ENCODE results near the gene RAB11FIP2. TPM values are rescaled to one million over a fixed set of nuclear protein-coding genes. Genes with fewer than 3 reads are reported as not detected.

The RAB11FIP2 gene
- total RNA-seq, 1 experiment from 2014 or later: 18.5 TPM

DNA sequence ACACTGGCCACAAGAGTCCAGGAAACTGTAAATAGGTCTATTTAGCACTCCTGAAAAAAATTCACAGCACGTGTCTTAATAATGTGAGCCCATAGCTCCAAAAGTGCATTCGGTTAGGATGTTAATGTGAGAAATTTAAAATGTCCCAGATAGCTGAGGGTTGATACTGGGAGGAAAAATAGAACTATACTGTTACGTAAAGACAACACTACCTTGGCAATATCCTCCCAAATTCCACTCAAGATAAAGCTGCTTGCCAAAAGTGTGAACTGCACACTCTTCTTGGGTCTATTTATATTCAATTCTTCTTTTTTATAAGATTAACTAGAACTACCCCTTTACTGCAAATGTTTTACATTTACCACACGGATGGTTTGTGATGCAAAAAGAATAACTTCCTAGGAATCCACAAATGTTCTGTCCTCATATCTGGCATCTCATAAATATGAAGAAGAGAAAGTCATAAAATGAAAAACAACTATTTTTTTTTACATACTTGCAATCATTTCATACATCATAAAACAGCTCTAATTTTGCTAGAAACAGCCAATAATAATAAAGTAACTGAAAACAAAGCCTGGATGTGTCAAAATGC is 10.4 kb downstream of the RAB11FIP2 start:
- Histone ChIP-seq H3K4me3 (ENCODE audit: low read depth, low read length, poor library complexity, severe bottlenecking) (no peak overlapping the region), H3K36me3 (ENCODE audit: insufficient read depth, low read length, poor library complexity, severe bottlenecking) (no peaks in the 10 kb centered on the region), H3K27me3 (replicated peaks; ENCODE audit: insufficient read depth, low read depth, low read length, poor library complexity) (no peaks in the 10 kb centered on the region), H3K9me3 (ENCODE audit: low read depth, low read length, poor library complexity, severe bottlenecking) (no peaks in the 10 kb centered on the region), H3K4me1 (ENCODE audit: insufficient read depth, low read length, poor library complexity, severe bottlenecking) (peaks cover 27% of the 10 kb centered on the region), H3K27ac (ENCODE audit: low read depth, low read length, poor library complexity, severe bottlenecking) (peak overlapping the region; percentile 18)
- no TSS peak for BruUV-seq (replicated peaks)
- no peak for TF ChIP-seq EZH2 (IDR thresholded peaks at IDR 0.05; ENCODE audit: borderline replicate concordance, low read depth, low read length, poor library complexity, severe bottlenecking)
- TF ChIP-seq, protein P1, sequence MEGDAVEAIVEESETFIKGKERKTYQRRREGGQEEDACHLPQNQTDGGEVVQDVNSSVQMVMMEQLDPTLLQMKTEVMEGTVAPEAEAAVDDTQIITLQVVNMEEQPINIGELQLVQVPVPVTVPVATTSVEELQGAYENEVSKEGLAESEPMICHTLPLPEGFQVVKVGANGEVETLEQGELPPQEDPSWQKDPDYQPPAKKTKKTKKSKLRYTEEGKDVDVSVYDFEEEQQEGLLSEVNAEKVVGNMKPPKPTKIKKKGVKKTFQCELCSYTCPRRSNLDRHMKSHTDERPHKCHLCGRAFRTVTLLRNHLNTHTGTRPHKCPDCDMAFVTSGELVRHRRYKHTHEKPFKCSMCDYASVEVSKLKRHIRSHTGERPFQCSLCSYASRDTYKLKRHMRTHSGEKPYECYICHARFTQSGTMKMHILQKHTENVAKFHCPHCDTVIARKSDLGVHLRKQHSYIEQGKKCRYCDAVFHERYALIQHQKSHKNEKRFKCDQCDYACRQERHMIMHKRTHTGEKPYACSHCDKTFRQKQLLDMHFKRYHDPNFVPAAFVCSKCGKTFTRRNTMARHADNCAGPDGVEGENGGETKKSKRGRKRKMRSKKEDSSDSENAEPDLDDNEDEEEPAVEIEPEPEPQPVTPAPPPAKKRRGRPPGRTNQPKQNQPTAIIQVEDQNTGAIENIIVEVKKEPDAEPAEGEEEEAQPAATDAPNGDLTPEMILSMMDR (conservative IDR thresholded peaks at IDR 0.05; ENCODE audit: low read depth, low read length): no peak
- ChIA-PET POLR2A (ENCODE audit: low non-redundant PET) (no interaction called here), CTCF (no interaction called here)
- no peak for DNase-seq (ENCODE audit: low spot score)
- intact Hi-C loops (cut with micrococcal nuclease; ENCODE audit: unreplicated experiment): no loop called here

DNA sequence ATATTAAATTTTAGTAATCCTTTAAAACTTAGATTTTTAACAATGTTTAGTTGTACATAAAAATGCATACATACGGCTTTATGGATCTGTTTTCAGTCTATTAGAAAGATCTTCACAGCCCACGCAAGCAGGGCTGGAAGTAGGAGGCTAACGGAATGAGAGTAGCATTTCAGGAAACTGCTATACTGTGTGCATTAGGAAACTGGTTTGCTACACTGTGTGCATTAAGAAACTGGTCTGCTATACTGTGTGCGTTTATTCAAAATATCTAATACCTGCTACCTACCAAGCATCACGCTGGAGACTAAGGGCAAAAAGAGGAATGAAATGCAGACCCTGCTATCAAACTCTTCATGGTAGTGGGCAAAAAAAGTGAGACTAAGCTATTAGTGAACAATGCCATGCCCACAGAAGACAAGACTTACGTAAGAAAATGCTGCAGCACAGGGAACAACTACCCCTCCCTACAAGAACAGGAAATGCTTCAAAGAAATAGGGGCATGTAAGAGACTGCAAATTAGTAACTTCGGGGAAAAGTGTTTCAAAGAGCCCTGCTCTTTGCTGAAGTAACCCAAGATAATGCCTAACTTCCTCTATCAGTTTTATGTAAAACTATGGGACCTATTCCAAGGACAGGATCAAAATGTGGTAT is 11.3 kb downstream of the RAB11FIP2 start:
- no peak for TF ChIP-seq EZH2 (IDR thresholded peaks at IDR 0.05; ENCODE audit: borderline replicate concordance, low read depth, low read length, poor library complexity, severe bottlenecking)
- TF ChIP-seq, protein P1 (conservative IDR thresholded peaks at IDR 0.05; ENCODE audit: low read depth, low read length): no peak
- peak overlapping the region; percentile 18 for H3K27ac ChIP-seq (ENCODE audit: low read depth, low read length, poor library complexity, severe bottlenecking)
- peaks cover 24% of the 10 kb centered on the region for H3K4me1 ChIP-seq (ENCODE audit: insufficient read depth, low read length, poor library complexity, severe bottlenecking)
- ChIA-PET CTCF (no interaction called here), POLR2A (ENCODE audit: low non-redundant PET) (no interaction called here)
- peak; percentile 56 for DNase-seq (ENCODE audit: low spot score)
- intact Hi-C loops (cut with micrococcal nuclease; ENCODE audit: unreplicated experiment): no loop called here
- H3K4me3 ChIP-seq (ENCODE audit: low read depth, low read length, poor library complexity, severe bottlenecking): peak overlapping the region; percentile 11
- H3K9me3 ChIP-seq (ENCODE audit: low read depth, low read length, poor library complexity, severe bottlenecking): no peaks in the 10 kb centered on the region
- no TSS peak for BruUV-seq (replicated peaks)
- no peaks in the 10 kb centered on the region for H3K36me3 ChIP-seq (ENCODE audit: insufficient read depth, low read length, poor library complexity, severe bottlenecking)
- H3K27me3 ChIP-seq (replicated peaks; ENCODE audit: insufficient read depth, low read depth, low read length, poor library complexity): no peaks in the 10 kb centered on the region

DNA sequence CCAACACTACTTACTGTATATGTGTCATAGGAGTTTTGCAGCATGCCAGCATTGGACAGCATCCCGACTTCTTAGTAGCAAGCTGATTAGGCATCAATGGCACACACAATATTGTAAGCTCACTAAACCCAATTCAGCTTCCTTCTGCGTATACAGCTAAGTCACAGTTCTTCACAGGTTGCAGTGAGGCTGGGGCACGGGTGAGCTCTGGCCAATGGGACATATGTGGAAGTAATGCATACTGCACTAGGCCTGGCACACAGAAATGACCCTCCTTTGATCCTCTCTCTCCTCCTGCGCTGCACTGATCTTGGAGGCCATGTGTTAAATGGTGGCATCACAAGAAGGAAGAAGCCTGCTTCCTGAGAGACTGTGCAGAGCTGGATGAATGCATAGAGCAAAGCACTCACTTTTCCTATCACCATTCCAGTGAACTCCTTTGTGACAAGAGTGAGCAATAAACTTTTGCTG is 11.9 kb downstream of the RAB11FIP2 start:
- peak overlapping the region; percentile 18 for H3K27ac ChIP-seq (ENCODE audit: low read depth, low read length, poor library complexity, severe bottlenecking)
- POLR2A ChIA-PET (ENCODE audit: low non-redundant PET): interaction anchor here (0.9 kb wide), 1 partner anchor 318 kb away, joined by 3 read pairs; no protein-coding TSS in a partner anchor
- CTCF ChIA-PET: no interaction called here

More for the DNA sequence above, 11.9 kb downstream of the RAB11FIP2 start:
- Histone ChIP-seq H3K4me1 (ENCODE audit: insufficient read depth, low read length, poor library complexity, severe bottlenecking) (peaks cover 24% of the 10 kb centered on the region), H3K36me3 (ENCODE audit: insufficient read depth, low read length, poor library complexity, severe bottlenecking) (no peaks in the 10 kb centered on the region), H3K9me3 (ENCODE audit: low read depth, low read length, poor library complexity, severe bottlenecking) (no peaks in the 10 kb centered on the region), H3K4me3 (ENCODE audit: low read depth, low read length, poor library complexity, severe bottlenecking) (no peak overlapping the region), H3K27me3 (replicated peaks; ENCODE audit: insufficient read depth, low read depth, low read length, poor library complexity) (no peaks in the 10 kb centered on the region)
- intact Hi-C loops (cut with micrococcal nuclease; ENCODE audit: unreplicated experiment): no loop called here
- no peak for TF ChIP-seq EZH2 (IDR thresholded peaks at IDR 0.05; ENCODE audit: borderline replicate concordance, low read depth, low read length, poor library complexity, severe bottlenecking)
- TF ChIP-seq, protein P1 (conservative IDR thresholded peaks at IDR 0.05; ENCODE audit: low read depth, low read length): no peak
- DNase-seq (ENCODE audit: low spot score): no peak
- BruUV-seq (replicated peaks): no TSS peak

Data from A673 (cell line).